T47D (cell line): ENCODE measurements around the gene FBXL7.

Experiments
- DNase-seq, 2 experiments: peaks; one replicate each; pipeline versions ENCODE4 v3.0.0 to v3.0.0-alpha.2; 2011 to 2012; ENCODE audit warnings: low read depth in 1 of 2, low spot score in 1 of 2
- JUND ChIP-seq: IDR thresholded peaks from 2 replicates; pipeline ENCODE4 v1.6.1; 2012; ENCODE audit warnings: low read depth
- in situ Hi-C: cut with HindIII; loops from 2 replicates; pipeline ENCODE4 v1.10.0; 2016; ENCODE audit warnings: low sequenced_read_pairs, low pct_unique_long_range_greater_than_20kb

FBXL7 gene

GRCh38 chr5:15948190-15948589, 448.2 kb downstream of the FBXL7 start:
- TF ChIP-seq JUND, result no peak
- no peak for DNase-seq
- in situ Hi-C loops, result no loop called here

DNA sequence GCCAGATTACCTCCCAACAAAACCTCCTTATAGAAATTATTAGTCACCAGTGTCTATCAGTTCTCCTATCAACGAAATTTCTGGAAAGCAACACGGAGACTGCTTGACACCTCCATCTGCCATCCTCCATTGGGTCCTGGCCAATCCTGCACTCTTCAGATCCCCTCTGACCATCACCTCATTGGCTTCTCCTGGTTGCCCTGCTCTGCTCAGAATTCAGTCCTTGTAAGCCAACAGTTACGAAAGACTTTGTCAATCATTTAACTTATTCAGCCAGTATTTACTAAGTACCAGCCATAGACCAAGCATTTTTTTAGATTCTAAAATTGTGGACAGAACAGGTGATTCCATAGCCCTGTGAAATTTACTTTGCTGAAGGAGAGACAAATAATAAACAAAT, 451.1 kb downstream of the FBXL7 start:
- no peak for DNase-seq

DNA sequence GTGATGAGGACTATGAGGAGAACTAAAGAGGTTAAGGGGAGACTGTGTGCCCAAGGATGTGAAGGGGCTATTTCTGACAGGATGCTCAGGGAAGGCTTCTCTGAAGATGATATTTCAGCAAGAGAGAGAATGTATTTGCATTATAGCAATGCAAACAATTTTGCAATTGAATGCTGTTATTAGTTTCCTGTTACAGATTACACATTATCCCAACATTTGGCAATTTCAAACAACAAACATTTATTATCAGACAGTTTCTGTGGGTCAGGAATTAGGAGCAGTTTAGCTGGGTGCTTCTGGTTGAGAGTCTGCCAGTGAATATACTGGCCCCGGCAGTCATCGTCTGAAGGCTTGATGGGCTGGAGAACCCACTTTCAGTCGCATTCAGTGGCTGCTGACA, 451.6 kb downstream of the FBXL7 start:
- in situ Hi-C loops, result no loop called here
- no peak for TF ChIP-seq JUND

More for the DNA sequence above, 451.1 kb downstream of the FBXL7 start:
- in situ Hi-C loops, result no loop called here
- TF ChIP-seq JUND, result no peak

GRCh38 chr5:15956622-15957021, 456.6 kb downstream of the FBXL7 start:
- in situ Hi-C loops, result no loop called here

More for the DNA sequence above, 451.6 kb downstream of the FBXL7 start:
- DNase-seq, result no peak

DNA sequence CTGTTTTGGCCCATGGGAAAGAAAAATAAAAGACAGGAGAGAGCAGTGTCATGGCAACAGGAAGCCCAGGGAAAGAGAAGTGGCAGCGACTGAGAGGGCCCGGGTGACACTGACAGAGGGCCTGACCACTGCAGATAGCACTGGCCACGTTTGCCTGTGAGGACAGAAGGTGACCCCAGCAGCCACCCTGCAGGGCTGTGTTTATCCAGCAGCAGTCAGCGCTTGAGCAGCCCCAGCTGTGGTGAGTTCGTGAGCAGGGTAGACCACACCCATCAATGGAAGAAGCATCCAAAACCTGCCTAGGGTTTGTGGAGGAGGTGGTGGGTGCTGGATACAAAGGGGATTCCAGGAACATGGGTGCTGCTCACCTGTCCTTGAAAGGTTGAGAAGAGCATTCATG, 457.1 kb downstream of the FBXL7 start:
- in situ Hi-C loops, result no loop called here
- no peak for DNase-seq
- TF ChIP-seq JUND, result no peak

More at GRCh38 chr5:15956622-15957021, 456.6 kb downstream of the FBXL7 start:
- DNase-seq, result no peak
- no peak for TF ChIP-seq JUND

DNA sequence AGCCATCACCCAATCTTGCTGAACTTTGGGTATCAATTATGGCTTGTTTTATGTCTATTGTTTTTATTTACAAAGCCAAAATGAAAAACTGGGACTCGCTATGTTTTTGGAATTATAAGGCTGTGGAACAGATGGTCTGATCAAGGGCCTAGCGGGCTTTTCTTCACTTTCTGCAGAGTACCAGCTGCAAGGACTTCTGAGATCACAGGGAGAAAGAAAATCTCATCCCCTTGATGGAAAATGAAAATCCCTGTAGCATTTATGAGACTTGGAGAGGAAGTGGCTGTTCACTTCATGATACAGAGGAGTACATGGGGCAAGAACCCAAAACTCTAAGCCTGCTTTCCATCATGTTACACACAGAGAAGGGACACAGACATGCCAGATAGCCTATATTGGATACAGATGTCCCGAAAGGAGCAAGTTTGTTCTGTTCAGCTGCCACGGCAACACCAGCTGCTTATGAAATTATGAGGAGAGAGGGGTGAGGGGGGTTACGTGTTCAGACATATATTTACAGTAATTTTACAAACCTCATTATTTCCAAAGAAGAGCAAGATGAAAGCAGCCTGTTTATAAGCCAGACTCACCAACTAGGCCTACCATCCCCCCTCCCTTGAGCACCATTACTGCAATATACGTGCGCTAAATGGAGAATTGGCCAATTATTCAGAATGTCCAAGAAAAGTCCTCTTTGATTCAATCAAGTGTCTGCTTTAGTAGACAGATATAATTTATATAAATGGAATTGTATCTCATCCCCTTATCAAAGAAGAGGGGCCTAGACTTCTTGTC, 459.6 kb downstream of the FBXL7 start:
- no peak for DNase-seq
- in situ Hi-C loops, result no loop called here

DNA sequence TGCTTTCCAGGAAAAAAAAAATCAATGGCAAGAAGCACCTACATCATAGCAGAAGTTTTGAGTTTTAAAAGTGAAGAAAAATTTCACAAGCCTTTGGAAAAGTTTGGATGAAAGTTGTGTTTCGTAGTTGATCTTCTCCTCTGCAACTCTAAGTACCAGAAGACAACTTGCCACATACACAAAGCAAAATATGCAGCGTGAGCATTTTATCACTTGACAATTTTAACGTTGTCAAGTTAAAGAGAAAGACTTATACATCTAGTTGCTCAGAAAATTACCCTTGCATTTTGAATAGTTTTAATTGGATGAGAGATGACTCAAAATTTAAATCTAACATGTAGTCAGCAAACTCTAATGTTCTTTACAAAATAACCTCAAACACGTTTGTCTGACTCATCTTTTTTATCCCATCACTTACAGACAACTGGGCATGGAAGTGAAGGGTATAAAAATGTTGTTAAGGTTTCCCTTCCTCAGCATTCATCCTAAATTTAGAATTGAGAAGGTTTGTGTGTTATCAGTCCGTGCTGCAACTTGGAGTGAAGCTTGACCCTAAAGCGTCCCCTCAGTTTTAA, 466.2 kb downstream of the FBXL7 start:
- in situ Hi-C loops, result no loop called here
- no peak for DNase-seq
- no peak for TF ChIP-seq JUND

More for the DNA sequence above, 459.6 kb downstream of the FBXL7 start:
- TF ChIP-seq JUND, result no peak

- no peak for DNase-seq
- in situ Hi-C loops, result no loop called here
- no peak for TF ChIP-seq JUND
Measured at GRCh38 chr5:15966651-15967050, 466.7 kb downstream of the FBXL7 start.

DNA sequence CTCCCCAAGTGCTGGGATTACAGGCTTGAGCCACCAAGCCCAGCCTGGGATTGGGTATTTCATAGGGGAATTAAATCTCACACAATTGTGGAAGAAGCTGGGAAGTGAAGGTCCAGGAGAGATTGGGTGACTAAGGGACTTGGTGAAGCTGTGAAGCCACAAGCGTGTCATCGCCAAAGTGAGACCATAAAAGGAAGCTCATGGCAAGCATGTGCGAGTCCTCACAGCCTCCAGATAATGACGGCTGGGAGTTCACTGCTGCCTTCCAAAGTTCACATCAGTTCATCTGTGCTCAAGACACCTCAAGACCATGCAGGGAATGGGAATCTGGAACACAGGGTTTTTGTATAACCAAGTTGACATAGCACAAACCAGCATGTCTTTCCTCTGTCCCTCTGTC, 469.0 kb downstream of the FBXL7 start:
- DNase-seq, result no peak
- TF ChIP-seq JUND, result no peak
- in situ Hi-C loops, result no loop called here

GRCh38 chr5:15977851-15978250, 477.9 kb downstream of the FBXL7 start:
- TF ChIP-seq JUND, result no peak
- no peak for DNase-seq
- in situ Hi-C loops, result no loop called here

DNA sequence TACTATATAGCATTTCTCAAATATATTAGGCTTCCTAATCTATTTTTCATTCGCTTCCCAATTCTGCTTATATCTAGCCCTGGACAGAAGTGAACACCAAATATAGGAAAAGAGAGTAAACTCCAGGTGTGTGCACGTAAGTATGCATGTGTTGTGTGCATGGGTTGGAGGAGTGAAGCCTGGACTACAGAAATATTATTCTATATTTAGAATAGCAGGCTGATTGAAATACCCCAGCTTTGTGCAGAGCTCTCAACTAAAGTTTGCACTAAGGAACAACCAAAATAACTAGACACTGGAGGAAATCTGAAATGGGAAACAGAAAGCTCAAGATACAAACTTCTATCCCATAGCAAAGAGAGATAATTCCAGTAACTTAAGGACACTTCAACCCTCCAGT, 480.9 kb downstream of the FBXL7 start:
- no peak for DNase-seq
- in situ Hi-C loops, result no loop called here
- no peak for TF ChIP-seq JUND

DNA sequence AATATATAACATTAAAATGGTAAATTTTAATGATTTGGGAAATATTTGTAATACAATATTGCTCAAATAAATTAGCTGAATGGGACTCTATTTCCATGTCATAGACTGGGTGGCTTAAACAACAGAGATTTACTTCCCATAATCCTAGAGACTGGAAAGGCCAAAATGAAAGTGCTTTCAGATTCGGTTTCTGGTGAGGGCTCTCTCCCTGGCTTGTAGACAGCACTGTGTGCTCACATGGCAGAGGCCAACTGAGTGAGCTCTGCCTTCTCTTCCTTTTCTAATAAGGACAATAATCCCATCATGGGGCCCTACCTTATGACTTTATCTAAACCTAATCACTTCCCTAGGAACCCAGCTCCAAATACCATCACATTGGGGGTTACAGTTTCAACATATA, 483.4 kb downstream of the FBXL7 start:
- no peak for TF ChIP-seq JUND
- no peak for DNase-seq
- in situ Hi-C loops, result no loop called here
